ENCODE measurements around the gene DNER.
"Not testable (repeated sequence)": the region's sequence is repeated elsewhere in the genome, so short reads cannot be mapped to it uniquely, and the experiment has no call there.

DNER gene, protein sequence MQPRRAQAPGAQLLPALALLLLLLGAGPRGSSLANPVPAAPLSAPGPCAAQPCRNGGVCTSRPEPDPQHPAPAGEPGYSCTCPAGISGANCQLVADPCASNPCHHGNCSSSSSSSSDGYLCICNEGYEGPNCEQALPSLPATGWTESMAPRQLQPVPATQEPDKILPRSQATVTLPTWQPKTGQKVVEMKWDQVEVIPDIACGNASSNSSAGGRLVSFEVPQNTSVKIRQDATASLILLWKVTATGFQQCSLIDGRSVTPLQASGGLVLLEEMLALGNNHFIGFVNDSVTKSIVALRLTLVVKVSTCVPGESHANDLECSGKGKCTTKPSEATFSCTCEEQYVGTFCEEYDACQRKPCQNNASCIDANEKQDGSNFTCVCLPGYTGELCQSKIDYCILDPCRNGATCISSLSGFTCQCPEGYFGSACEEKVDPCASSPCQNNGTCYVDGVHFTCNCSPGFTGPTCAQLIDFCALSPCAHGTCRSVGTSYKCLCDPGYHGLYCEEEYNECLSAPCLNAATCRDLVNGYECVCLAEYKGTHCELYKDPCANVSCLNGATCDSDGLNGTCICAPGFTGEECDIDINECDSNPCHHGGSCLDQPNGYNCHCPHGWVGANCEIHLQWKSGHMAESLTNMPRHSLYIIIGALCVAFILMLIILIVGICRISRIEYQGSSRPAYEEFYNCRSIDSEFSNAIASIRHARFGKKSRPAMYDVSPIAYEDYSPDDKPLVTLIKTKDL

DNA sequence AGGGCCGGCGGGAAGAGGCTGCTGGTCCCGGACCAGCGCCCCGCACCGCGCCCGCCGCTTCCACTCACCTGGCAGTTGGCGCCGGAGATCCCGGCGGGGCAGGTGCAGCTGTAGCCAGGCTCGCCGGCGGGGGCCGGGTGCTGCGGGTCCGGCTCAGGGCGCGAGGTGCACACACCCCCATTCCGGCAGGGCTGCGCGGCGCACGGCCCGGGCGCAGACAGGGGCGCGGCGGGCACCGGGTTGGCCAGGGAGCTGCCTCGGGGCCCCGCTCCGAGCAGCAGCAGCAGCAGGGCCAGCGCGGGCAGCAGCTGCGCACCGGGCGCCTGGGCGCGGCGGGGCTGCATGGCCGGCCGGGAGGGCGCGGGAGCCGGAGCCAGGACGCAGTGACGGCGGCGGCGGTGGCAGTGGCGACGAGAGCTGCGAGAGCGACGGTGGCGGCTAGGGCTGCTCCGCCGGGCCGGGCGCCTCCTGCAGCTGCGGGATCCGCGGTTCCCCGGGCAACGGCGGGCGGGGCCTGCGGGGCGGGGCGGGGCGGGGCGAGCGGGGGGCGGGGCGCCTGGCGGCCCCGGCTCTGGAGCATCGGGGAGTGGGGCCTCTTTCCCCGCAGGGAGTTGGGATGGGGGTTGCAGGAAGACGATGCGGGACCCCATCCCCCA lies at the start of gene DNER:
TSS of gene DNER (minus strand) at position 476 of the 656 bp plus-strand sequence. CDS start at position 344, 132 bp downstream.
- no peak for DNase-seq

DNA sequence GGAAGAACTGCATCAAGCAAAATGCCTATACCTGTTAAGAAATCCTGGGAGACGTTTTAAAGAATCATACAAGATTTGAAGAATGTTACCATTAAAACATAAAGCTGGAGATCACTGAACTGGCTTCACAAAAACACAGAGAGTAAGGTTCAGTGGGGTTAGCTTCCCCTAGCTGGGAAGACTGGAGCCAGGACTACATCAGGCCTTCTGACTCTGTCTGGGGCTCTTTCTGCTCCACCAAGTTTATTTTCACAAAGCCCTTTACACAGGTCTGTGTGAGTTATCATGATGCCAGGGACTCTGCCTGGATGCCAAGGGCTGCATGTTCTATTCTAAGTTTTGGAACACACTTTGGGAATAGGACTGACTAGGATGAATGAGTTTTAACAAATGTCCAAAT lies 47.3 kb upstream of the DNER start:
- DNase-seq: no peak

DNA sequence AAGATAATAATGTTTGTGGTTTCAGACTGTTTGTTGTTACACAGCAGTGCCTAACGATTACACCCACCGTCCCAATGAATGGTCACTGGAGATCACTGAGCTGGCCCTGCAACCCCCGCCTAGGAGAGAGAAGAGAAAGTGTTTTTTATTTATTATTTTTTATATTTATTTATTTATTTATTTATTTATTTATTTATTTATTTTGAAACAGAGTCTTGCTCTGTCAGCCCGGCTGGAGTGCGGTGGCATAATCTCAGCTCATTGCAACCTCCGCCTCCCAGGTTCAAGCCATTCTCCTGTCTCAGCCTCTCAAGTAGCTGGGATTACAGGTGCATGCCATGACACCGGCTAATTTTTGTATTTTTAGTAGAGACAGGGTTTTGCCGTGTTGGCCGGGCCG lies 43.1 kb upstream of the DNER start:
- not testable (repeated sequence) for DNase-seq

- DNase-seq: no peak
These were observed 38.8 kb upstream of the DNER start for GRCh38 chr2:229752970-229753729.

DNA sequence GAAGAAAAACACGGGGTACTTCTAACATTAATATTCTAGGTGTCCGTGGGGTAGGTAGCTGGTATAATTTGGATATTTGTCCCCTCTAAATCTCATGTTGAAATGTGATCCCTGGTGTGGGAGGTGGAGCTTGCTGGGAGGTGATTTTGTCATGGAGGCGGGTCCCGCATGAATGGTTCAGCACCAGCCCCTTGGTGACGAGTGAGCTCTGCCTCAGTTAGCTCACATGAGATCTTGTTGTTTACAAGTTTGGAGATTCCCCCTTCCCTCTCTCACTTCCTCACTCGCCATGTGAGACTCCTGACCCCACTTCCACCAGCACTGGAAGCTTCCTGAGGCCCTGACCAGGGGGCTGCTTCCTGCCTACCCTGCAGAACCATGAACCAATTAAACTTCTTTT lies 35.4 kb upstream of the DNER start:
- no peak for DNase-seq

GRCh38 chr2:229748950-229749349 lies 34.6 kb upstream of the DNER start:
- DNase-seq: no peak

- not testable (repeated sequence) for DNase-seq
These were observed 28.3 kb upstream of the DNER start for GRCh38 chr2:229742691-229743090.

DNA sequence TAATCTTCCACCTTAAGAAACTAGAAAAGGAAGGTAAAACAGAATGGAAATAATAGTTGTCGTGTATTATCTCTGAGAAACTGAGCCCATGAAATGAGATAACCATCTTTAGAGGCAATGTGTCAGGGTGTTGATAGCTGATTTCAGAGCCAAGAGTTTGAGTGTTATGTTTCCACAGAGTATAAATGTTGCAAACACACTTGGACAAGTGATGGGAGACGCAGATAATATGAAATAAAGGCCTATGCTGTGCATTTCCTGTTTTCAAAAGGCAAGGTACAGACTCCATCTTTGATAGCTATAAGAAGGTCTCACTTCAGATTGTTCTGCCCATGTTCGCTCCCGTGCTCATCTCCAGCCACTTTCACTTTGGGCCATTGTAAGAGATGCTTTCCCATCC lies 25.9 kb upstream of the DNER start:
- no peak for DNase-seq

DNA sequence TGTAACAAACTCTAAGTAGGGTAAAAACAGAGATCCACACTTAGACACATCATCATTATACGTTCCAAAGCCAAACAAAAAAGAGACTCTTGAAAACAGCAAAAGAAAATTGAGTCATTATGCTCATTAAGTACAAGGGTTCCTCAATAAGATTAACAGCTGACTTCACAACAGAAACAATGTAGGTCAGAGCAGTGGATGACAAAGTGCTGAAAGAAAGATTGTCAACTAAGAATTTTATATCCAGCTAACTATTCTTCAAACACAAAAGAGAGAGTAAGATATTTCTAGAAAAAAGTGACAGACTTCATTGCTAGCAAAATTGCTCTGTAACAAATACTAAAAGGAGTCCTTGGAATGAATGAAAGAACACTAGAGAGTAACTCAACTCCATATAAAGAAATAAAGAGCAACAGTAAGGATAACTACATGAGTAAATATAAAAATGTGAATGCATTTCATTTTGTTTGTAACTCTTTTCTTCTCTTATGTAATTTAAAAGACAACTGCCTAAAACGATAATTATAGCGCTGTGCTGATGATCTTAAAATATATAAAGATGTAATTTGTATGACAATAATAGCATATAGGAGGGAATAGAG lies 23.8 kb upstream of the DNER start:
- DNase-seq: no peak

DNA sequence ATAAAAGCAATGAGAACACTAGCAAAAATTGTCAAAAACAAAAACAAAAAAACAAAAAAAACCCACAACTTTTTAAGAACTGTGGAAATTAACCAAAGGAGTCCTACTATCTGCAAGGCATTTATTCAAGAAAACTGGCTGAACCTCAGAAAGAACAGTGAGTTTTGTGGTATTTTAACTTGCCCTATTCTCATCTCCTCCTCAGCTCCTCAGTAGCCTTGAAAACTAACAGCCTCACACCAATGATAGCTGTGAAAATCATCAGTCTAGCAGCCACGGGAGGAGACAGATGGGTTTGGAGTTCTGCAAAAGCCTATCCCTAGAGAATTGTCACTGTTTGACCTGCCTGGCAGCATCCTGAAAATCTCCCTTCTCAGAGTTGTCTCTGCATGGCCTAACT lies 20.1 kb upstream of the DNER start:
- DNase-seq: no peak

- DNase-seq: no peak
These were observed 19.4 kb upstream of the DNER start for GRCh38 chr2:229733611-229734245.

DNA sequence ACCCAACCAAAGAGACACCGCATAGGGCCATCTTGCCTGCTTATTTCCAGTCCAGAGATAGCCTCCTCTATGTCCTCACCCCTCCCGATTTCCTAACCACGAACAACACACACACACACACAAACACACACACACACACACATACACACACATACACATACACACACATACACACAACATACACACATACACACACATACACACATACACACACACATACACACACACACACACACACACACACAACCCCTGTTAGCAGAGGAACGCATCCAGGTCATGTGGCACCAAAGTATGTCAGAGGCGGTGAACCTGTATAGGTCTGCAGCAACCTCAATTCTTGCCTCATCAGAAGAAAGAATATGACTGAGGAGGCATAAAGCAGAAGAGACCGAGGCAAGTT lies 18.5 kb upstream of the DNER start:
- no peak for DNase-seq

- no peak for DNase-seq
These were observed 17.6 kb upstream of the DNER start for GRCh38 chr2:229731916-229732315.

GRCh38 chr2:229731363-229731762 lies 17.0 kb upstream of the DNER start:
- no peak for DNase-seq

DNA sequence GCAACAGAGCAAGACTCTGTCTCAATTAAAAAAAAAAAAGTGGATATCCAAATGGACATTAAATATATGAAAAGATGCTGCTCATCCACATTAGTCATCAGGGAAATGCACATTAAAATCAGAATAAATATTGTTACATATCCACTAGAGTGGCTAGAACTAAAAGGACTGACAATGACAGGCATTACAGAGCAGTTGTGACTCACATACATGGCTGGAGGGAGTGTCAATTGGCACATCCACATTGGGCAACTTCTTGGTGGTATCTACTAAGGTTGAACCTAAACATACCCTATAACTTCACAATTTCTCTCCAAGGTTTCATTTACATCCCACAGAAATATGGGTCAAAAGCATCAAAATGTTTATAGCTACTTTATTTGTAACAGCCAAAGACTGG lies 14.0 kb upstream of the DNER start:
- DNase-seq: no peak

GRCh38 chr2:229726643-229727042 lies 12.3 kb upstream of the DNER start:
- no peak for DNase-seq

DNA sequence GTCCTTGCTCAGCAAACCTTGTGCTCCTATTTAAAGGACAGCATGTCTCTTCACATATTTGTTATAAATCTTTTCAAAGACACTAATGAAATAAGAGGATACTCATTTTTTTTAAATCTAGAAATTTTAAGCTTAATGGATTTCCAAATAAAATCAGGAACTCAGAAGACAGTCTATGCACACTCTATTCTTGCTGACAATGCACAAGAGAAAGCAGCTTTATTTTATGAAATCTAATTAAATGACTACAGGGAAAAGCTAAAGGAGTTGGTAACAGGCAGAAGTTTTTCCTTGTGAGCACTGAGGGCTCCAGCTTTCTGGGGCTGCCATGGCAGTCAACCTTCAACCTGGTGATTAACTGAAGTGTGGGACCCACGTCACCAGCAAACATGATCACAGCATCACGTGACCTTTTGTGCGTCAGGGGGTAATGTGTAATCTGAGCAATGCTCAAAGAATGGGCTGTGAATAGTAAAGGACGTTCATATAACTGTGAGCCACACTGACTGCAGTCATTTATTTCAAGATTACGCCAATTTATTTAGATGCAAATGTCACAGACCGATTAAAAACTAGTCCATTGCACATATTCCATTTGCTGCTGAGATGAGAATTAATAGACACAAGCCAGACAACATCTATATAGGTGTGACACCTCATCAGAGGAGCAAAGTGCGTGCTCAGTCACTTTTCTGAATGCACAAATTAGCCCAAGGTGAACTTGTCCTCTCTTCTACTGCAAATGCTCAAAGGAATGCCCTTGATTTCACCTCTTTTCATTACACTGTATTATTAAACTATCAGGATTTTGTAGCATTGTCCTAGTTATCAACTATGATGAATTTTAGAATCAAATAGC lies 11.6 kb upstream of the DNER start:
- no peak for DNase-seq

- not testable (repeated sequence) for DNase-seq
These were observed 8.8 kb upstream of the DNER start for GRCh38 chr2:229723192-229723591.

GRCh38 chr2:229719926-229720647 lies 5.7 kb upstream of the DNER start:
- no peak for DNase-seq

GRCh38 chr2:229718057-229718456 lies 3.7 kb upstream of the DNER start:
- DNase-seq: no peak
